ENCODE measurements around the gene EHD2. TPM values are rescaled to one million over a fixed set of nuclear protein-coding genes. Genes with fewer than 3 reads are reported as not detected.
"Not testable (repeated sequence)": the region's sequence is repeated elsewhere in the genome, so short reads cannot be mapped to it uniquely, and the experiment has no call there.

EHD2 gene
- total and polyA plus RNA-seq, 2 donors from 2014 or later, result 19.4 to 105 TPM

DNA sequence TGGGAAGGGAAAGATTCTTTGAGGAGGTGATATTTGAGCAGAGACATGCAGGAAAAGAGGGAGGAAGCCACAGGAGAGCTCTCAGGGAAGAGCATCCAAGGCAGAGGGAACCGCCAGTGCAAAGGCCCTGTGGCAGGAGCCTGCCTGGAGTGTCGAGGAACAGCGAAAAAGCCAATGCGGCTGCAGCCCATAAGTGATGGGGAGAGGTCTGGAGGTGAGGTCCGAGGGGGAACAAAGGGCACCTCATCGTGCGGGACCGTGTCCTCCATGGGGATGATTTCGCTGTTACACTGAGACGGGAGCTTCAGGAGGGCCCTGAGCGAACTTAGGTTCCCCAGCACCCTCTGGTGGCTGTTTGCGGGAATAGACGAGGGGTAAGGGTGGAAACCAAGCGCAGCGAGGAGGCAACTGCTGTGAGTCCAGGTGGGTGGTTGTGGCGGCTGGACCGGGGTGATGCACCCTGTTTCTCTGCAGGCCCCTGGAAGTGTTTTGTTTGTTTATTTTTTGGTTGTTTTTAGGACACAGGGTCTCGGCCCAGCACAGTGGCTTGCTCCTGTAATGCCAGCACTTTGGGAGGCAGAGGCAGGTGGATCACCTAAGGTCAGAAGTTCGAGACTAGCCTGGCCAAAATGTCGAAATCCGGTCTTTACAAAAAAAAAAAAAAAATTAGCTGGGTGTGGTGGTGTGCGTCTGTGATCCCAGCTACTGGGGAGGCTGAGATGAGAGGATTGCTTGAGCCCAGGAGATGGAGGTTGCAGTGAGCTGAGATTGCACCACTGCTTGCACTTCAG, 5.9 kb upstream of the EHD2 start:
- intact Hi-C loops (cut with DNase I), result no loop called here
- Histone ChIP-seq H3K27ac (ENCODE audit: low read depth in 2 of 2, low read length in 2 of 2) (no peak overlapping the region), H3K4me3 (ENCODE audit: low read length in 3 of 3) (no peak overlapping the region), H3K4me1 (ENCODE audit: control insufficient read depth in 2 of 3, insufficient read depth in 2 of 3, low read depth in 1 of 3, low read length in 3 of 3) (no peaks in the 10 kb centered on the region), H3K27me3 (ENCODE audit: control insufficient read depth, insufficient read depth, low read length) (no peaks in the 10 kb centered on the region), H3K9ac (ENCODE audit: low read length in 3 of 3) (no peak overlapping the region), H3K36me3 (ENCODE audit: control insufficient read depth in 2 of 3, insufficient read depth in 3 of 3, low read length in 3 of 3) (no peaks in the 10 kb centered on the region), H3K9me3 (ENCODE audit: control insufficient read depth in 2 of 3, insufficient read depth in 1 of 3, low read length in 3 of 3) (no peaks in the 10 kb centered on the region)
- TF ChIP-seq, protein P1, sequence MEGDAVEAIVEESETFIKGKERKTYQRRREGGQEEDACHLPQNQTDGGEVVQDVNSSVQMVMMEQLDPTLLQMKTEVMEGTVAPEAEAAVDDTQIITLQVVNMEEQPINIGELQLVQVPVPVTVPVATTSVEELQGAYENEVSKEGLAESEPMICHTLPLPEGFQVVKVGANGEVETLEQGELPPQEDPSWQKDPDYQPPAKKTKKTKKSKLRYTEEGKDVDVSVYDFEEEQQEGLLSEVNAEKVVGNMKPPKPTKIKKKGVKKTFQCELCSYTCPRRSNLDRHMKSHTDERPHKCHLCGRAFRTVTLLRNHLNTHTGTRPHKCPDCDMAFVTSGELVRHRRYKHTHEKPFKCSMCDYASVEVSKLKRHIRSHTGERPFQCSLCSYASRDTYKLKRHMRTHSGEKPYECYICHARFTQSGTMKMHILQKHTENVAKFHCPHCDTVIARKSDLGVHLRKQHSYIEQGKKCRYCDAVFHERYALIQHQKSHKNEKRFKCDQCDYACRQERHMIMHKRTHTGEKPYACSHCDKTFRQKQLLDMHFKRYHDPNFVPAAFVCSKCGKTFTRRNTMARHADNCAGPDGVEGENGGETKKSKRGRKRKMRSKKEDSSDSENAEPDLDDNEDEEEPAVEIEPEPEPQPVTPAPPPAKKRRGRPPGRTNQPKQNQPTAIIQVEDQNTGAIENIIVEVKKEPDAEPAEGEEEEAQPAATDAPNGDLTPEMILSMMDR (IDR thresholded peaks at IDR 0.05; ENCODE audit: borderline replicate concordance, extremely low read depth, insufficient read depth), result peak; percentile 68
- no peak for FAIRE-seq
- peak in 4 of 5 donors; percentile 67 to 86 (median 77) for DNase-seq

DNA sequence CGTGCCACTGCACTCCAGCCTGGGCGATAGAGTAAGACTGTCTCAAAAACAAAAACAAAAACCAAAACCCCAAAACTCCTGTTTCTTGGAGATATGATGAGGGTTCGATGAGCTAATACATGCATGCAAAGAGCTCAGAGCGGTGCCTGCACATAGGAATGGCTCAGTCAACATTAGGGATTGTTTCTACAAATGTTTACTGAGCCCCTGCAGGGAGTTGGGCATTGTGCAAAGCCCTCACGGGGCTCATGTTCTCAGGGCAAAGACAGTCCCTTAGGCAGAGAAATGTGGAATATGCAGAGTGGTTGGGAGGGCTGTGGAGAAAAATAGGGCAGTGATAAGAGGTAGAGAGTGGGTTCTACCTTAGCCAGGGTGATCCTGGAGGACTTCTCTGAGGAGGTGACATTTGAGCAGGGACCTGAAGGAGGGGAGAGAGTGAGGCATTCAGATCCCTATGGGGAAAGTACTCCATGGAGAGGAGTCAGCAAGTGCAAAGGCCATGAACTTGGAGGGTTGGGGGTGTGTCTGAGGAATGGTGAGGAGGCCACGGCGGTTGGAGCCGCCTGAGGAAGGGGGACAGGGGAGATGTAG, 1.5 kb upstream of the EHD2 start:
- Histone ChIP-seq H3K27me3 (ENCODE audit: control insufficient read depth, insufficient read depth, low read length) (no peaks in the 10 kb centered on the region), H3K27ac (ENCODE audit: low read depth in 2 of 2, low read length in 2 of 2) (no peak overlapping the region), H3K36me3 (ENCODE audit: control insufficient read depth in 2 of 3, insufficient read depth in 3 of 3, low read length in 3 of 3) (no peaks in the 10 kb centered on the region), H3K9ac (ENCODE audit: low read length in 3 of 3) (no peak overlapping the region), H3K4me3 (ENCODE audit: low read length in 3 of 3) (no peak overlapping the region), H3K4me1 (ENCODE audit: control insufficient read depth in 2 of 3, insufficient read depth in 2 of 3, low read depth in 1 of 3, low read length in 3 of 3) (no peaks in the 10 kb centered on the region), H3K9me3 (ENCODE audit: control insufficient read depth in 2 of 3, insufficient read depth in 1 of 3, low read length in 3 of 3) (no peaks in the 10 kb centered on the region)
- no peak for DNase-seq
- intact Hi-C loops (cut with DNase I), result no loop called here
- no peak for FAIRE-seq
- TF ChIP-seq, protein P1 (IDR thresholded peaks at IDR 0.05; ENCODE audit: borderline replicate concordance, extremely low read depth, insufficient read depth), result no peak

DNA sequence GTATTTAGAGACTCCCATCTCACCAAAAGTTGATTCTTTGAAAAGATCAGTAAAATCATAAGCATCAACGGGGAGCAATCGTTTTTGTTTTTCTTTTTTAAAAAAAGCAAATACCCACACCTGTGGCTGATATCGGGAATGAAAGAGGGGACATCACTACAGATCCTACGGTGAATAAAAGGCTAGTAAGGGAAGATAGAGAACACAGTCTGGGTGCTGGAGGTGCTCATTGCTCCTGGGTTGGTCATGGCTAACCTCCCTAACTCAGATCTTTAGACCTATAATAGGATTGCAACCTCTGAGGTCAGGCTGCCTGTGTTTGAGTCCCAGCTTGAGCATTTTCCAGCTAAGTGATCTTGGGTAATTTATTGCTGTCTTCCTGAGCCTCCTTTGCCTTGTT, 1.1 kb downstream of the EHD2 start:
- no peak overlapping the region for H3K27ac ChIP-seq (ENCODE audit: low read depth in 2 of 2, low read length in 2 of 2)
- FAIRE-seq (no peak), DNase-seq (no peak)
- TF ChIP-seq, protein P1 (IDR thresholded peaks at IDR 0.05; ENCODE audit: borderline replicate concordance, extremely low read depth, insufficient read depth), result no peak
- peak overlapping the region in 1 of 3 donors; percentile 37 for H3K4me3 ChIP-seq (ENCODE audit: low read length in 3 of 3)
- intact Hi-C loops (cut with DNase I), result no loop called here
- no peaks in the 10 kb centered on the region for H3K27me3 ChIP-seq (ENCODE audit: control insufficient read depth, insufficient read depth, low read length)
- H3K4me1 ChIP-seq (ENCODE audit: control insufficient read depth in 2 of 3, insufficient read depth in 2 of 3, low read depth in 1 of 3, low read length in 3 of 3), result peaks cover 0 to 2% (median 0%) of the 10 kb centered on the region in 3 donors
- H3K9me3 ChIP-seq (ENCODE audit: control insufficient read depth in 2 of 3, insufficient read depth in 1 of 3, low read length in 3 of 3), result no peaks in the 10 kb centered on the region
- no peak overlapping the region for H3K9ac ChIP-seq (ENCODE audit: low read length in 3 of 3)
- no peaks in the 10 kb centered on the region for H3K36me3 ChIP-seq (ENCODE audit: control insufficient read depth in 2 of 3, insufficient read depth in 3 of 3, low read length in 3 of 3)

DNA sequence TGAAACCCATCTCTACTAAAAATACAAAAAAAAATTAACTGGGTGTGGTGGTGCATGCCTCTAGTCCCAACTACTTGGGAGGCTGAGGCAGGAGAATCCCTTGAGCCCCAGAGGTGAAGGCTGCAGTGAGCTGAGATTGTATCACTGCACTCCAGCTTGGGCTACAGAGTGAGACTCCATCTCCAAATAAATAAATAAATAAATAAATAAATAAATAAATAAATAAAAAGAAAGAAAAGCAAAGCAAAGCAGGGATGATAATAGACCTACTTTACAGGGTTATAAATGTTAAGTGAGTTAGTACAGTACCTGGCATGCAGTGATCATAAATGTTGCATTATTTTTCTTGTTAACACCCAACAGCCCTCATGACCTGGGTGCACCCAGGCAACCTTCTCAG, 1.6 kb downstream of the EHD2 start:
- H3K27me3 ChIP-seq (ENCODE audit: control insufficient read depth, insufficient read depth, low read length); DNase-seq; FAIRE-seq; H3K4me3 ChIP-seq (ENCODE audit: low read length in 3 of 3); H3K36me3 ChIP-seq (ENCODE audit: control insufficient read depth in 2 of 3, insufficient read depth in 3 of 3, low read length in 3 of 3); H3K9ac ChIP-seq (ENCODE audit: low read length in 3 of 3); H3K27ac ChIP-seq (ENCODE audit: low read depth in 2 of 2, low read length in 2 of 2); intact Hi-C loops (cut with DNase I); H3K4me1 ChIP-seq (ENCODE audit: control insufficient read depth in 2 of 3, insufficient read depth in 2 of 3, low read depth in 1 of 3, low read length in 3 of 3); H3K9me3 ChIP-seq (ENCODE audit: control insufficient read depth in 2 of 3, insufficient read depth in 1 of 3, low read length in 3 of 3): not testable (repeated sequence)

All from kidney (tissue), 14 donors.